Measurements from ENCODE around the gene CRTC3. TPM values are rescaled to one million over a fixed set of nuclear protein-coding genes. Genes with fewer than 3 reads are reported as not detected.
A peak's percentile ranks its signal among the peaks of the same experiment; 100 is the strongest.

CRTC3 gene
- total RNA-seq, 1 experiment from 2014 or later = 7.3 TPM

DNA sequence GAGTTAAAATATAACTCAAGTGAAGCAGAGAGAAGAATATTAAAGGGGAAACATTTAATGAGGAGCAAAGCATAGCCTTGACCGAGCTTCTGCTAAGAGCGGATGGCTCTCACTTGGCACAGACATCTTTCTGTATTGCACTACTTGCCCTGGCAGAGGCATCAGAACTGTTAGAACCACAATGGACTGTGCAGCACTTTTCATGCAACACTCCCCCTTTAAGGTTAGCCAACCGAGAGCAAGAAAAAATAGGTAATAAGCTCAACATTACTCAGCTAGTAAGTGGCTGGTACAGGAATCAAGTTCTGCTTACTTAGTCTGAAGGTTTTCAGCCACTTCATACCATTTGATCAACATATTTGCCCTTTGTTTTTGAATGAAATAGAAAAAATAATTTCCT is 33.7 kb downstream of the CRTC3 start:
- DNase-seq (ENCODE audit: low spot score) = no peak

DNA sequence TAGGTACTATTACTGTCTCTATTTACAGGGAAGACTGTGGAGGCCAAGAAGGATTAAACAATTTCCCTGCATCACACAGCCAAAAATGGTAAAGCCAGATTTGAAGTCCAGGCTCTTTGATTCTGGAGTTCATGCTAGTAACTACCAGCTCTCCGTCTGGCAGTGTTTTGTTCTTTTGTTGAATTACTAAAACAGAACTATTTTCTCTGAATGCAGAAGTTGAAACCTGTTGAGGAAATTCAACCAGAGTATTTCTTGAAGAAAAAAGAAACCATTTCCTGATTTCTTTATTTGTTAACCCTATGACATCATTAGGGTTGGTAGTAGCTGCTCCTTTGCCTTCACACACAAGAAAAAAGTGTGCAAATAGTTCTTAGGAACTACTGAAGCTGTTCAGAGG is 34.3 kb downstream of the CRTC3 start:
- DNase-seq (ENCODE audit: low spot score) = no peak

DNA sequence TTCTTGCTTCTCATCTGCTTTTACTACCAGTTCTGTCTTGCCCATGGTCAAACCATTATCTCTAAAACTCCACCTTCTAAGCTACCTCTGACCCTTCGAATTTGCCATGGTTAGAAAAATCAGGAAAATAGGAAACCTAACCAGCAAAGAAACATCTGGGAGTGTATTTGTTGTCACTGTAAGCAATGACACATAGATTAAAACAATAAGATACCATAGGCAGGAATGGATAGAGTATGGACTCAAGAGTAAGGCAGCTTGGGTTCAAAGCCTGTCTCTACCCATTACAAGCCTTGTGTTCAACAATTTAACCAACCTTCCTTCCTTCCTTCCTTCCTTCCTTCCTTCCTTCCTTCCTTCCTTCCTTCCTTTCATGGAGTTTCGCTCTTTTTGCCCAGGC is 34.9 kb downstream of the CRTC3 start:
- DNase-seq (ENCODE audit: low spot score) = no peak

DNA sequence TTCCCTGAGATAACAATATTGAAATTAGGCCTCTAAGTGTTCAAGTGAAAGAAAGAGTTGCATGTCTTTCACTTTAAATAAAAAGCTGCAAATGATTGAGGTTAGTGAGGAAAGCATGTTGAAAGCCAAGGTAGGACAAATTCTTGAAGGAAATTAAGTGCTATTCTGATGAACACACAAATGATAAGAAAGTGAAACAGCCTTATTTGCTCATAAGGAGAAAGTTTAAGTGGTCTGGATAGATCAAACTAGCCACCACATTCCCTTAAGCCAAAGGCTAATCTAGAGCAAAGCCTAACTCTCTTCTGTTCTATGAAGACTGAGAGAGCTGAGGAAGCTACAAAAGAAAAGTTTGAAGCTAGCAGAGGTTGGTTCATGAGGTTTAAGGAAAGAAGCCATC is 36.1 kb downstream of the CRTC3 start:
- DNase-seq (ENCODE audit: low spot score) = no peak

DNA sequence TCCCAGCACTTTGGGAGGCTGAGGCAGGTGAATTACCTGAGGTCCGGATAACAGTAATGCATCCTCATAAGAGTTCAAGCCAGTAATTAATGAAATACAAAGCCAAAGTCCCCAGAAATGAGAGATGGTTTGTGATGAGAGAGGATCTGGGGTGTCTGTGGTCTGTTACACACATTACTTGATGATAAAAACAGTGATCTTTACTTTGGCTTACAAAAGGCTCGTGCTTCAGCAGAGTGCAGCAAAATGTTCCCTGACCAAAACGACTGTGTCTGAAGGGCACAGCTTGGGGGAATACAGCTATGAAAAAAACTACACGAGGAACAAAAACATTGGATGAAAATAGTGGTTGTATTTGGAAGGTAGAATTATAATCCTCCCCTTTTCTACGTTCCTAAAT is 40.9 kb downstream of the CRTC3 start:
- no peak for DNase-seq (ENCODE audit: low spot score)

DNA sequence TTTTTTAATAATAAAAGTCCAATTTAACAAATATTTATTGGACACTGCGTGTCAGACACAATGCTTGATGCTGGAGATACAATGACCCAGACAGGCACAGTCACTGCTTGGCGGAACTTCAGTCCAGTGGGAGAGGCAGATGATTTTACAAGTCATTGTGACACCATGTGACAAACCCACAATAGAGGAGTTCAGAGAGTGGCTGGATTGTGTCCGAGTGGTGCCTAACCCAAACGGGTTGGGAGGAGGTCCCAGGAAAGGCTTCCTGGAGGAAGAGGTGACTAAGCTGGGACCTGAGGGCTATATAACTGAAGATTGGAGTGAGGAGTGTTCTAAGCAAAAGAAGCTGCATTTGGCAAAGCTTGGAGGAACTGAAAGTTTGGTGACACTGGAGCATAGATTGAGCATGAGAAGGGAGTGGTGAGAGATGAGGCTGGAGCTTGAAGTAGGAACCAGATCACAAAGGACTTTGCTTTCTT is 41.4 kb downstream of the CRTC3 start:
- peak; percentile 53 for DNase-seq (ENCODE audit: low spot score)

DNA sequence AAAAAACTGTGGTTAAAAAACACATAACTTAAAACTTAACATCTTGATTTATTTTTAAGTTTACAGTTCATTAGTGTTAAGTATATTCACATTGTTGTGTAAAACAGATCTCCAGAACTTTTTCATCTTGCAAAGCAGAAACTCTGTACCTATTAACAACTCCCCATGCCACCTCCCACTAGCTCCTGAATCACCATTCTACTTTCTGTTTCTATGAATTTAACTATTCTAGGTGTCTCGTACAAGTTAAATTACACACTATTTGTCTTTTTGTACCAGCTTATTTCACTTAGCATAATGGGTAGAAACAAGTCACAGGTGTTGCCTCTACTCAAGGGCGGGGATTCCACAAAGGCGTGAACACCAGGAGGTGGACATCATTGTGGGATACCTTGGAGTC is 43.2 kb downstream of the CRTC3 start:
- no peak for DNase-seq (ENCODE audit: low spot score)

DNA sequence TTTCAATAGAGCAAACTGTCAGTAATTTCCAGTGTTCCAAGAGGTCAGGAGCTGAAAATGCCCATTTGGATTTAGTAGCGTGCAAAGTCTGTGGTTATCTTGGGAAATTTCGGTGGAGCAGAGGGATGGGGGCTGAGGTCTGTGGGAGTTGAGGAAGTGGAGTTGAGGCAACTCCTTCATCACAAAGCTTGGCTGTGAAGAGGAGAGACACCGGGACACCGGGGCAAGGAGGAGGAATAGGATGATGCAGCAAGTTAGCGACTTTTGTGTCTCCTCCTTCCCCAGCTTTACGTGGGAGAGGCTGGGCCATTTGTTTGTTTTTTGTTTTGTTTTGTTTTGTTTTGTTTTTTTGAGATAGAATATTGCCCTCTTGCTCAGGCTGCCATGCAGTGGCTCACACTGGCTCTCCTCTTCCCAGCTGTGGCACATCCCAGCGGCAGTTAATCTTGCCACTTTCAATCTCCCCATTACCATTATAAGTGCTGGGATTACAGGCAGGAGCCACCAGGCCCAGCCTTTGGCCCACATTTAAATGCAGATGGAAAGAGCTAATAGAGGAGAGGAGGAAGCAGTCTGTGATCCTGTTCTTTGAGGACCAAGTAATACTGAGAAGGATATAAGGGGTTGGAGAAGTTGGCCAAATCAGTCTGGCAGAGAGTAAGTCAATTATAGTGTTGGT is 47.1 kb downstream of the CRTC3 start:
- no peak for DNase-seq (ENCODE audit: low spot score)

DNA sequence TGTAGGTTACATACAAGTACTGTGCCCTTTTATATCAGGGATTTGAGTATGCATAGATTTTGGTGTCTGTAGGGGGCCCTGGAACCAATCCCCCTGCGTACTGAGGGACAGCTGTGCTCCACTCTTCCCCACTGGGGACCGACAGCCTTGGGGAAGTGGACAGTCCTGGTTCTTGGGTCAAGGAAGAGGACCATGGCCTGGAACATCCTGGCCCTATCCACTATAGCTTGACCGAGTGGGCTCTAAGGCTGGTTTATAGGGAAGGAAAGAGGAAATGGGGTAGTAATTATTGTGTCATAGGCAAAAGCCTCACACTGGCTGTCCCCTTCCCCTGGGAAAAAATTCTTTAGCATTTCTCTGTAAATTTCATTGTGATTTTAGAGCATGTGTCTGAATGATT is 49.5 kb downstream of the CRTC3 start:
- DNase-seq (ENCODE audit: low spot score) = no peak

DNA sequence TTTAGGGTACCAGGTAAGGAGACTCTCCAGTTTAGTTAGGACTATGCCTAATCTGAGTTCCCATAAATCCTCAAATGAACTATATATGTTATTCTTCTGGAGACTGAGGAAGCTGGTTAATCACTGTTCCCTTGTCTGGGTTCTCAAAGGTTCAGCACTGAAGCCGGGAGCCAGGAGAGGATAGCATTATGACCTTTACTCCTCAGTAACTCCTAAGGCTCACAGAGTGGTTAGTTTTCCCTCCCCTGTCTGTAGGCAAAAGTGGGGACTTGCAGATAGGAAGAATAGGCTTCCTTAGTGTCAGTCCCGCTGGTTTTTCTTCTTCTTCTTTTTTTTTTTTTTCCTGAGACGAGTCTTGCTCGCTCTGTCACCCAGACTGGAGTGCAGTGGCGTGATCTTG is 50.4 kb downstream of the CRTC3 start:
- no peak for DNase-seq (ENCODE audit: low spot score)

DNA sequence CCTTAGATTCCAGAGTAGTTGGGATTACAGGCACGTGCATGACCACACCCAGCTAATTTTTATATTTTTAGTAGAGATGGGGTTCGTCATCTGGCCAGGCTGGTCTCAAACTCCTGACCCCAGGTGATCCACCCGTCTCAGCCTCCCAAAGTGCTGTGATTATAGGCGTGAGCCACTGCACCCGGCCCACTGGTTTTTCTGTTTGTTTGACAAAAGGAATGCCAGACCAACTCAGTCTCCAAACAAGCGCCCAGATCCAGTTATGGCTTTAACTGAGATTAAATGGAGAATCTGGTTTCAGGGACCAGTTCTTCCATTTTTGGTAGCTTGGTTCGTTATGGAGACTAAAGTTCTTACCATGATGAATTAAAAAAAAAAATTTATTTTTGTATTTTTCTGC is 50.8 kb downstream of the CRTC3 start:
- no peak for DNase-seq (ENCODE audit: low spot score)

DNA sequence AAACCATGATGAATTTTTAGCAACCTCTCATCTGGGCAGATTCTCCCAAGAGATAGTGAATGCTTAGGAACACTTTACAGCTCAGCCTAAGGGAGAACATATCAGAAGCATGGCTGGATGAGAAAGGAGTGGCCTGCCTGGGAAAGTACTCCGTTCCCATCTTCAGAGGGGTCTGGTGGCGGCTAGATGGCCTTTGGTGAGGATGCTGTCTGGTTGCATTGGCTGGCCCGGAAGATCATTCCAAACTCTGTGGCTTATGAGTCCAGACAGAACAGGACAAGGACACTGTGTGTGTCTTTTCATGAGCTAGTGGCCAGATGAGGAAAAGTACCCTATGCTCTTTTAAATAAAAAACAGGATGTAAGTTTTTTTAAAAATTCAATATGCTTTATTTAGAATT is 51.2 kb downstream of the CRTC3 start:
- no peak for DNase-seq (ENCODE audit: low spot score)

DNA sequence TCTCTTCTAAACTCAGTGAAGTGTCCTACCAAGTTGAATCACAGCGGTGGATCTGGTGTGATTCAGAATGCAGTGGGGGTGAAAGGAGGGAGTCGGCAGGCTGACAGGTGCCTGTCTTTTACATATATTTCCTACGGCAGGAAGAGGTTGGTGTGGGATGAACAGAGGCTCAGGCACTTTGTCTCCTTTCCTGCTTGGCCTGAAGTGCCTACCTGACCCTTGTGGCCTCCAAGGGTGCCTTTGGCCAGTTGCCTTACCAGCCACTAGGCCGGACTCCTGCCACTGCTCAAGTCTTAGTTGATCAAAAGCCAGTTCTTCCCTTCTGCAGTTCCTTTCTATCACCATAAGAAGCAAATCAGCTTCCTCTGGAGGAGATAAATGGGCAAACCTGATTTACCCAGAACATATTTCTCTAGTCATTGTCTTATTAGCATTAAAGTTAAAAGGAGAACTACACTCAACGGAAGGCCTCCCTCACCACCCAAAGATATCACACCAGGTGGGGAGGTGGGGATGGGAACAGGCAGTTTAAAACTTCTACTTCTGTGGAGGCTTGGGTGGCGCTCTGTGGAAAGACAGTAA is 52.1 kb downstream of the CRTC3 start:
- DNase-seq (ENCODE audit: low spot score) = no peak

DNA sequence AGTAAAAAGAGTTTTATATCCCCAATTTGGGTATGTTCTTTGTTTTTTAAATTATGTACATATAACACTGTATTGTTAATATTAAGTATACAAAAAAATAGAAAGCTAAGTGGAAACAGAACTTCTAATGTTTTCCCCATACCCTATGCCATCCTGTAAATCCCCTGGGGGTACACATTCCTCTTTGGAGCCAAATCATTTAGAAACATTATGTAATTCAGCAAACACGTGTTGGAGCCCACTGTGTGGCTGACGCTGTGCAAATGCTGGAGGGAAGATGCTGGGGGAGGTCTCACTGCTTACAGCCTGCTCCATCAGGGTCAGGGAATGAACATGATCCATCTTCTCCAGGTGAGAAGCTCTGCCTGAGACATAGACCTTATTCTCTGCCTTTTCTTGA is 52.8 kb downstream of the CRTC3 start:
- DNase-seq (ENCODE audit: low spot score) = no peak

DNA sequence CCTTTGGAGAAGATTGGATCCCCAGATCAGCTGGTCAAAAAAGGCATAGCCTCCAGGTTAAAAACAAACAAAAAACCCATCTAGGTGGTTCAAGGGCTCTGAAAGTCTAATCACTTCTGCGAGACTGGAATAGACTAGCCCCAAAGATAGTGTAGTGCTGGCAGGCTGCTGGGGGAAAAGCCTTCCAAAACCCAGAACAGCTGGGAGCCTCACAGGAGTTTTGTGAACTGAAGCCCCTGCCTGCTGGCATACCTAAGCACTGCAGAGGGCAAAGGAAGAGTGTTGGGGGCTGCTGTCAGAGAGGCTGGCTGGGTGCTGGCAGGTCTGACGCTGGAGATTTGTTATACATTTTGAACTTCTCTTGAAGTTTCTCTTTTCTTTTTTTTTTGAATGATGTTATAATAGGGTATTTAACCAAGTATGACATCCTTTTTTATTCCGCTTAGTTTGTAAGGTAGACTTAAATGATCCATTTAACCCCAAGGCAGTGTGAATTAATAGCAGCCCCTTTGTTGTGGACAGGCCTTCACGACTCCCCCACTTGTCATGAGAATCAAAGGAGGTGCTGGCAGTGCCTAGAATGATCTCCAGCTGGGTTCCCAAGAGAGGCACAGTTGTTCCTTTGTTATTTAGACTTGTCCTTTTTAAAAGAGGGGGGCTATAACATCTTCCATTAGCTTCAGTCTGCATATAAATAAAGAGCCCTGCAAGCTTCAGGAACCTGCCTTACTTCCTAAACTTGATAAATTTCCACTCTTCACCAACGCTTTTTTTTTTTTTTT is 53.9 kb downstream of the CRTC3 start:
- DNase-seq (ENCODE audit: low spot score) = no peak

DNA sequence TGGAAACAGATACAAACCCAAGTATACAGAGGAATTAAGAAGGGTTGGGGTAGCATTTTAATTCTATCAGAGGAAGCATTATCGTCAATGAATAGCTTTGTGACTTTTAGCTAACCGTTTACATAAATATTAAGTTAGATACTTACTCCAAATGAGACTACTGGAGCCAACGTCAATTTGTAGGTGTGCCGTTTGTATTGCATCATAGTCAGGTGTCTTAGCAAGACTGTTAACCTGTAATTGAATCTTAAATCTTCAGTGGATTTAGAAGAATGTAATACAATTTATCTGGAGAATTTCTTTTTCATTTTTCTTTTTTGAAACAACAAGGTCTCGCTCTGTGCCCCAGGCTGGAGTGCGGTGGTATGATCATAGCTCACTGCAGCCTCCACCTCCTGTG is 55.1 kb downstream of the CRTC3 start:
- no peak for DNase-seq (ENCODE audit: low spot score)

DNA sequence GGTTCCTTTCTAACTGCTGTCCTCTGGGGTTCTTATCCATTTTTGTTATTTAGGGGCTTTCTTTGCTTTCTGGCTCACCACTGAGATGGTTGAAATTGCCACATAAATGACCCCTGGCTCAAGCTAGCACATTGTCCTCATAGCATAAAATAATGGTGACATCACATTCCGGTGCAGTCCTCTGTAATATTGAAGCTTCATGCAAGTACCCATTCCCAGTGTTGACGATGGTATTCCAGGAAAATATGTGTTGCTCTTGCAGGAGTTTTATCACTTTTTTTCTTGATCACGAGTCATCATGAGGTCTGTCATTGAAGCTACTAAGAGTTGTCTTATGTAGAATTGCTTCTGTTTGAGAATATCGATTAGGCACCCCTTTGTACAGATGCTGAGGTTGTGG is 56.1 kb downstream of the CRTC3 start:
- no peak for DNase-seq (ENCODE audit: low spot score)

DNA sequence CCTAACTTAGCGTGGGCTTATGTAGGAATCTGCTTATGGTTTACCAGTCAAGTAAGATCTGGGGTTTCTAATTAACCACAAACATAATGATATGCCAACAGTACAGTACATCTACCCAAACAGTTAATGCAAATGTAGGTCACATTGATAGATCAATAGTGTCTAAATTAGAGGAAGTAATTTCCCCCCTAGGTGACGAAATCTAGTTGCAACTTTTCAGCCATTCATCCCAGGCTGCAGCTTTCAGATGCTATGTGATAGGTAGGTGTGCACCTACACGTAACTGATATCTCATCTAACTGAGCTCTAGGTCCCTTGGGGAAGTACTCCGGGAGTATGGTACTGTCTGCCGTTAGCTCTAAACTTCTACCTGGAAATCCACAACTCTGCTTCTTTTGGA is 57.2 kb downstream of the CRTC3 start:
- DNase-seq (ENCODE audit: low spot score) = no peak

DNA sequence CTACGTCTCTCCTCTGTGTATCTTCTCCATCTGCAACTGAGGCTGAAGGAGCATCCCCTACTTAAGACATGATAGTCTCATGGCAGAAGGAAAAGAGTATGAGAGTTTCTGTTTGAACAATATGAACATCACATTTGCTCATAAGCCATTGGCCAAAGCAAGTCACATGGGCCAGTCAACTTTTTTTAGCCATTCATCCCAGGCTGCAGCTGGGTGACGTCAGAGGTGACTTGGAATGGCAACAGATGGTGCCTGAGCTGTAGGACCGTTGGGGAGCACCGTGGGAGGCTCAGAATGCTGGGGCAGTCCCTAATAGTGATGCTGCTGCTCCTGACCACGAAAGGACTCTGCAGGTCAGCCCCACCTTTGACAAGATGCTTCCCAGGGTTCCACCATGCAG is 58.7 kb downstream of the CRTC3 start:
- DNase-seq (ENCODE audit: low spot score) = no peak

DNA sequence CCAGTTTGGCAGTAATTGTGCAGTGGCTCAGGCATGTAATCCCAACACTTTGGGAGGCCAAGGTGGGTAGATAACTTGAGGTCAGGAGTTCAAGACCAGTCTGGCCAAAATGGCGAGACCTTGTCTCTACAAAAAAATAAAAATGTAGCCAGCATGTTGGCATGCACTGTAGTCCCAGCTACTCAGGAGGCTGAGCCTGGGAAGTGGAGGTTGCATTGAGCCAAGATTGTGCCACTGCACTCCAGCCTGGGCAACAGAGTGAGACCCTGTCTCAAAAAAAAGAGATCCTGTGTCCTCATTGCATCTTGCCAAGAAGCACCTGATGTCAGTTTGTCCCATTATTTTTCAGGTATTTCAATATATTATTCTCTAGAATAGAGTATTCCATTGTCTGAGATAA is 61.8 kb downstream of the CRTC3 start:
- DNase-seq (ENCODE audit: low spot score) = no peak

DNA sequence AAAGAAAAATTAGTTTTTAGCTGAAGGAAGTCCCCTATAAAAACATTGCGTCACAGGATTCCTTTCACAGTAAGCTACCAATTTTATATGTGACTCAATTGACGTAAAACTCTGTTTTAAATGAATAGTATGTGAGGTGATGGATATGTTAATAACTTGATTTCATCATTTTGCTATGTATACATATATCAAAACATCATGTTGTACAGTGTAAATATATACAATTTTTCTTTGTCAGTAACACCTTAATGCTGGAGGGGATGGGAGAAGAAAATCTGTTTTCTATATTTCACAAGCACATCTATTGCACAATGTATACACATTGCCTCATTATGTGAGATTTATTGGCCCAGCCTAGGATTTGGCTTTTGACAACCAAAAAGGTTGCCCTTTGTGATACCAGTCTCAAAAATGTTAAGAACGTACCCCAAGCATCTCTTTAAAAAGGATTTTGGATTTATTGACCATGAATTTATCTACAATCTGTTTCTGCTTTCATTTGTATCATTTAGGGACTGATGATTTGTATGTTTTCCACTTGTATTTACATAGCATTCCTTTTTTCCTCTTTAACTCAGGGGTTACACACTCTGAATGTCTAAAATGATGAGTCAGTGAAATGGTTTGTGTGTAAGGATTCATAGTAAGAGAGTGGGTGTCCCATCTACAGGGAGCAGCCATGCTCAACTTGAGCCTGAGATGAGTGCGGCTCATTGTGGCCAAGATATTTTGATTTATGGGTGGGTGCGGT is 62.6 kb downstream of the CRTC3 start:
- no peak for DNase-seq (ENCODE audit: low spot score)

DNA sequence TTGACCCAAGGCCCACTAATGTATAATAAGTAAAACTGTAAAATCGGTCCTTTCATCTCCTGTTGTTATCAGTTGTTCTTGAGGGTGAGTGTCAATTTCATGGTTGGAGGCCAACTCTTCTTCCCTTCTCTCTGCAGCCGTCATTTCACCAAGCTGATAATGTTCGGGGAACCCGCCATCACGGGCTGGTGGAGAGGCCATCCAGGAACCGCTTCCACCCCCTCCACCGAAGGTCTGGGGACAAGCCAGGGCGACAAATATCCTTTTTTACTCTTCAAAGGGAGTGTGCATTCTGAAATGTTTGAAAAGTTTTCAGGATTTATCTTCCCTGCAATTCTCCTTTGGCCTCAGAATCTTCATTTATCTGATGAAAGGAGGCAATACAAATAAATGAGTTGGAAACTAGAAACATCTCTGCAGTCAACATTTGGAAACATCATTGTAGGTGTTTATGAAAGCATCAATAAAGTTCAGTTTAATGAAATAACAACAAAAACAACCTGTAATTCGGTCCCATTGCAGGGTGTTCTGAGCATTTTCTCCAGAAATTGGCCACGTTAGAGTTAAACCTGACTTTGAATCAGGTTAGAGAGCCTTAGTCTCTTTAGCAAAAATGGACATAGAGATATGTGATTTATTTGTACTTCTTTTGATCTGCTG is 63.9 kb downstream of the CRTC3 start:
- DNase-seq (ENCODE audit: low spot score) = no peak
